ENCODE measurements around the gene CPA3. TPM values are rescaled to one million over a fixed set of nuclear protein-coding genes. Genes with fewer than 3 reads are reported as not detected.

CPA3 gene
- total RNA-seq, 1 donor from 2014 or later, result not detected

GRCh38 chr3:148861277-148861869, 3.7 kb upstream of the CPA3 start:
- DNase-seq (ENCODE audit: low spot score in 2 of 2, unreplicated experiment in 2 of 2), result no peak
- TF ChIP-seq CTCF (IDR thresholded peaks at IDR 0.05; ENCODE audit: unreplicated experiment), result peak; percentile 60
- peaks cover 16% of the 10 kb centered on the region for H3K27me3 Mint-ChIP-seq (ENCODE audit: low read depth)
- peaks cover 11% of the 10 kb centered on the region for H3K4me1 Mint-ChIP-seq
- H3K9me3 Mint-ChIP-seq, result no peaks in the 10 kb centered on the region
- H3K27ac Mint-ChIP-seq, result no peak overlapping the region
- H3K4me3 Mint-ChIP-seq, result no peak overlapping the region
- no peaks in the 10 kb centered on the region for H3K36me3 Mint-ChIP-seq

GRCh38 chr3:148863297-148863696, 1.8 kb upstream of the CPA3 start:
- Mint-ChIP-seq H3K27me3 (ENCODE audit: low read depth) (peaks cover 26% of the 10 kb centered on the region), H3K4me1 (peaks cover 3% of the 10 kb centered on the region), H3K4me3 (no peak overlapping the region), H3K36me3 (no peaks in the 10 kb centered on the region), H3K9me3 (no peaks in the 10 kb centered on the region), H3K27ac (no peak overlapping the region)
- DNase-seq (ENCODE audit: low spot score in 2 of 2, unreplicated experiment in 2 of 2), result no peak
- TF ChIP-seq CTCF (IDR thresholded peaks at IDR 0.05; ENCODE audit: unreplicated experiment), result no peak

- Mint-ChIP-seq H3K27me3 (ENCODE audit: low read depth) (peaks cover 26% of the 10 kb centered on the region), H3K36me3 (no peaks in the 10 kb centered on the region), H3K9me3 (no peaks in the 10 kb centered on the region), H3K27ac (no peak overlapping the region), H3K4me1 (peaks cover 3% of the 10 kb centered on the region), H3K4me3 (no peak overlapping the region)
- no peak for TF ChIP-seq CTCF (IDR thresholded peaks at IDR 0.05; ENCODE audit: unreplicated experiment)
- no peak for DNase-seq (ENCODE audit: low spot score in 2 of 2, unreplicated experiment in 2 of 2)
Measured at GRCh38 chr3:148863814-148864213, 1.3 kb upstream of the CPA3 start.

- H3K4me1 Mint-ChIP-seq, result peaks cover 6% of the 10 kb centered on the region
- no peak for DNase-seq (ENCODE audit: low spot score in 2 of 2, unreplicated experiment in 2 of 2)
Measured at GRCh38 chr3:148866261-148866660, 1.2 kb downstream of the CPA3 start.

GRCh38 chr3:148873270-148873927, 8.3 kb downstream of the CPA3 start:
- DNase-seq (ENCODE audit: low spot score in 2 of 2, unreplicated experiment in 2 of 2), result no peak
- no peaks in the 10 kb centered on the region for H3K27me3 Mint-ChIP-seq (ENCODE audit: low read depth)
- no peak overlapping the region for H3K27ac Mint-ChIP-seq
- H3K9me3 Mint-ChIP-seq, result peaks cover 3% of the 10 kb centered on the region
- no peaks in the 10 kb centered on the region for H3K36me3 Mint-ChIP-seq
- no peak for TF ChIP-seq CTCF (IDR thresholded peaks at IDR 0.05; ENCODE audit: unreplicated experiment)
- peaks cover 30% of the 10 kb centered on the region for H3K4me1 Mint-ChIP-seq
- H3K4me3 Mint-ChIP-seq, result no peak overlapping the region

More at GRCh38 chr3:148866261-148866660, 1.2 kb downstream of the CPA3 start:
- no peak for TF ChIP-seq CTCF (IDR thresholded peaks at IDR 0.05; ENCODE audit: unreplicated experiment)
- Mint-ChIP-seq H3K27me3 (ENCODE audit: low read depth) (peaks cover 26% of the 10 kb centered on the region), H3K27ac (no peak overlapping the region), H3K4me3 (no peak overlapping the region), H3K36me3 (no peaks in the 10 kb centered on the region), H3K9me3 (no peaks in the 10 kb centered on the region)

All from mesothelial cell of epicardium (in vitro differentiated cells).